Ishikawa (cell line): Measurements from ENCODE around the gene LAD1.

Experiments used
- CEBPB ChIP-seq: IDR thresholded peaks from 2 replicates; pipeline ENCODE4 v1.6.1; 2012
- EP300 ChIP-seq: IDR thresholded peaks from 2 replicates; pipeline ENCODE4 v1.6.1; 2012; ENCODE audit warnings: borderline replicate concordance
- MAX ChIP-seq: IDR thresholded peaks from 2 replicates; pipeline ENCODE4 v1.6.1; 2012
- RAD21 ChIP-seq: IDR thresholded peaks from 2 replicates; pipeline ENCODE4 v1.6.1; 2012; ENCODE audit warnings: low read depth
- TEAD4 ChIP-seq: IDR thresholded peaks from 2 replicates; pipeline ENCODE4 v1.6.1; 2012
- YY1 ChIP-seq: IDR thresholded peaks from 2 replicates; pipeline ENCODE4 v1.6.1; 2012; ENCODE audit warnings: low read depth

- TF ChIP-seq YY1 = no peak
- no peak for TF ChIP-seq MAX
- no peak for TF ChIP-seq RAD21
- no peak for TF ChIP-seq EP300
- no peak for TF ChIP-seq TEAD4
- no peak for TF ChIP-seq CEBPB
These were observed 63.2 kb downstream of the LAD1 start for GRCh38 chr1:201335901-201336300.
